ENCODE data around the gene ACTL10.

The ACTL10 gene

DNA sequence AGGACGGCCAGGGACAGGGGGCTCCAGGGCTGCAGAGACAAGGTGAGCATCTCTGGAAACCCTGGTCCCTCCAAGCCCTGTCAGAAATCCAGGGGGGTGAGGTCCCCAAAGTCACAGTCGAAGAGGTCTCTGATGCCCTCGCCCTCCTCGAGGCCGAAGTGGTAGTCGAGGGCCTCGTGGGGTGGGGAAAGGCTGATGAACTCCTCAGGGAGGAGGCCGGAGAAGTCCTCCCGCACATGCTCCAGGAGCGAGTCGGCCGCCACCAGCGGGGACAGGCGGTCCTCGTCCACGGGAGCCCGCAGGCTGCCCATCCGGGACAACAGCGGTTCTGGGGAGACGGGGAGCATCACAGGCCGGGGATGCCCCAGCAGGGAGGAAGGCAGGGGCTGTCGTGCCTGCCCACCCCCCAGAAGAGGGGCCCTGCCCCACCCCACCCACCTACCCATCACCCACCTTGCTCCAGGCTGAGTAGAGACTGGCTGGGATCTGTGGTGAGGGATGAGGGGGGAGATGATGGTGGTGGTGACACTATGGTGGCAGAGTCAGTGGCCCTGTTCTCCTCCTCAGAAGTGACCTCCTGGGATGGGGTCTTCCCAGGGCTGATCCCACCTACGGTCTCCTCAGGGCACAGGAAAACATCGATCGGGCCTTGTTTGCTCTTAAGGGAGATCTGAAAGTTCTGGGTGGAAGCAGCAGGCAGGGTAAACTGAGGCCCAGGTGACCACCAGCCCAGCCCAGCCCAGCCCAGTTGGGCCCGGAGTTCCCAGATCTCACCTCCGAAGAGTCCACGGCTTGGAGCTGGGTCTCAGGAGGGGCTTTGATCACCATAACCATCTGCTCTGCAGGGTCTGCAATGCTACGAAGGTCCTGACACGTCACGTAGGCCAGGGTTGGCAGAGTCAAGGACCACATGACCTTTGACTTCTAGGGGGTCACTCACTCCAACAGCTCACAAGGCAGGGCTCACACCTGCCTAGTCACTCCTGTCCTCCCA, 10.2 kb downstream of the ACTL10 start:
- no peak for DNase-seq
- Histone ChIP-seq H3K27me3 (replicated peaks) (no peaks in the 10 kb centered on the region), H3K4me3 (ENCODE audit: low read depth, low read length) (no peak overlapping the region), H3K27ac (no peak overlapping the region), H3K36me3 (replicated peaks) (no peaks in the 10 kb centered on the region)
- in situ Hi-C loops (cut with HindIII; ENCODE audit: low pct_ligation_motif_present, low sequenced_read_pairs): no loop called here
- TF ChIP-seq, protein P1, sequence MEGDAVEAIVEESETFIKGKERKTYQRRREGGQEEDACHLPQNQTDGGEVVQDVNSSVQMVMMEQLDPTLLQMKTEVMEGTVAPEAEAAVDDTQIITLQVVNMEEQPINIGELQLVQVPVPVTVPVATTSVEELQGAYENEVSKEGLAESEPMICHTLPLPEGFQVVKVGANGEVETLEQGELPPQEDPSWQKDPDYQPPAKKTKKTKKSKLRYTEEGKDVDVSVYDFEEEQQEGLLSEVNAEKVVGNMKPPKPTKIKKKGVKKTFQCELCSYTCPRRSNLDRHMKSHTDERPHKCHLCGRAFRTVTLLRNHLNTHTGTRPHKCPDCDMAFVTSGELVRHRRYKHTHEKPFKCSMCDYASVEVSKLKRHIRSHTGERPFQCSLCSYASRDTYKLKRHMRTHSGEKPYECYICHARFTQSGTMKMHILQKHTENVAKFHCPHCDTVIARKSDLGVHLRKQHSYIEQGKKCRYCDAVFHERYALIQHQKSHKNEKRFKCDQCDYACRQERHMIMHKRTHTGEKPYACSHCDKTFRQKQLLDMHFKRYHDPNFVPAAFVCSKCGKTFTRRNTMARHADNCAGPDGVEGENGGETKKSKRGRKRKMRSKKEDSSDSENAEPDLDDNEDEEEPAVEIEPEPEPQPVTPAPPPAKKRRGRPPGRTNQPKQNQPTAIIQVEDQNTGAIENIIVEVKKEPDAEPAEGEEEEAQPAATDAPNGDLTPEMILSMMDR (IDR thresholded peaks at IDR 0.05; ENCODE audit: low read depth, low read length, missing control alignments): no peak

DNA sequence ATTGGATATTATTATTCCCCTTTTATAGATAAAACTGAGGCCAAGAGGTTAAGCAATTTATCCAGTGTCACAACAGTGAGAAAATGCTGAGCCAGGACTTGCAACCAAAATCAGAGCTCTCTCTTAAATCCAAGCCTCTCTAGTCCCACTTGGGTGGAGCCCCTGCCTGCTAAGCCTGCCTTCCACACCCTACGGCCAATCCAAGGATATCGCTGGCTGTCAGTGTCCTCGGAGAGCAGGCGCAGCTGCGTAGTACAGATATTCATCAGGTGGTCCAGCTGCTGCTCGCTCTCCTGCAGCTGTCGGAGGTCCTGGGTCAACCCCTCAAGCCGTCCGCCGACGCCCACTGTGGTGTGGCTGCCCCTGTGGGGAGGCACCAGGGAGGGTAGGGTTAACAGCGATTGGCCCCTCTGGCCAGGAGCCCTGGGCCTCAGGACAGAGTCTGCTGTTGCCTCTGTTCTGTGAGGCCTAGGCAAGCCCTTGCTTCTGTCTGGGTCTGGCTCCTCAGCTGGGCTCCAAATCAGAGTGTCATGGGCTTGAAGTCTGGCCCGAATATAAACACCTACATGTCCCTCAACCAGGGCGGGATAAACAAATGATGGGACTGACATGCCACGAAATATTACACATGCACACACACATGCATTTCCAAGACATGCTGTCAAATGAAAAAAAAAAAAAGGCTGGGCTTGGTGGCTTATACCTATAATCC, 11.4 kb downstream of the ACTL10 start:
- TF ChIP-seq, protein P1 (IDR thresholded peaks at IDR 0.05; ENCODE audit: low read depth, low read length, missing control alignments): no peak
- Histone ChIP-seq H3K27ac (no peak overlapping the region), H3K27me3 (replicated peaks) (no peaks in the 10 kb centered on the region), H3K36me3 (replicated peaks) (no peaks in the 10 kb centered on the region), H3K4me3 (ENCODE audit: low read depth, low read length) (no peak overlapping the region)
- in situ Hi-C loops (cut with HindIII; ENCODE audit: low pct_ligation_motif_present, low sequenced_read_pairs): no loop called here
- DNase-seq: no peak

DNA sequence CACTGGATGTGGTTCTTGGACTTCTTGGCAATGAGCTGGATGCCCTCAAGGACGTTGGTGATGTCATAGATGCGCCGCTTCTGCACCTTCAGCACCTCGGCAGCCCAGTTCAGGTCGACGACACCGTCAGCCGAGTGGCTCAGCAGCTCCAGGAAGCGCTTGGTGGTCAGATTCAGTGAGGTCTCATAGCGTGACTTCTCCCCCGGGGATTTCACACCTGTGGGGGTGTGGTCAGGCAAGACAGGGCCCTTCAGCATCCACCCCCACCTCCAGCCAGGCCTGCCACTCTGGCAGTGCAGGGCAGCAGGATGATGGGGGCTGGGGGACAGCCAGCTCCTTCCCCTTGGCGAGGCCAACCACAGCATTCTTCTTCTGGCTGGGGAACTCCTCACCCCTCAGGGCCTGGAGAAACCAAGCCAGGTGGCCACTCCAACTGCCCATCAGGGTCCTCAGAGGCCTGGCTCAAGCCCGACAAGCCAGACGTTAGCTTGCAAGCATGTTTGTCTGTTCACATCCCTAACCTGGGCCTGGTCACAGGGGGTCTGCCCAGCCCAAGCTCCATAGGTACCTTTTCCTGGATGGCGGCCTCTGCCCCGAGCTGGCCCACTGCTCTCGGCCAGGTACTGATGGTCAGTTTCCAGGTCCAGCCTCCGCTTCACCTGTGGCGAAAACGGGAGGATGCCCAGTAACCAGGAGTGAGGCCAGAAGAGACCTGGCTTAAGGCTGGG, 13.2 kb downstream of the ACTL10 start:
- Histone ChIP-seq H3K36me3 (replicated peaks) (no peaks in the 10 kb centered on the region), H3K27ac (no peak overlapping the region), H3K4me3 (ENCODE audit: low read depth, low read length) (no peak overlapping the region), H3K27me3 (replicated peaks) (no peaks in the 10 kb centered on the region)
- in situ Hi-C loops (cut with HindIII; ENCODE audit: low pct_ligation_motif_present, low sequenced_read_pairs): no loop called here
- TF ChIP-seq, protein P1 (IDR thresholded peaks at IDR 0.05; ENCODE audit: low read depth, low read length, missing control alignments): no peak
- DNase-seq: no peak

DNA sequence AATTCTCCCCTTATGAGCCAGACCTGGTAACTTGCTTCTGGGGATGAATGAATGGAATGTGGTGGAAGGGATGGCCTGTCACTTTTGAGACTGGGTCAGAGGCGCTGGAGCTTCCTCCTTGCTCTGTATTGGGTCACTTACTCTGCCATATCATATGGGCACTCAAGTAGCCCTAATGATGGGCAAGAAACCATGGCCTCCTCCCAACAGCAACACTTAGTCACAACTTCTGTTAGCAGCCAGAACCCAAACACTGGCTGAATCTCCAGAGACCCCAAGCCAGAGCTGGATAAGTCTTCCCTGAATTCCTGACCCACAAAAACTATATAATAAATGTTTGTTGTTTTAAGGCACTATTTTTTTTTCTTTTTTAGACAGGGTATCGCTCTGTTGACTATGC, 13.9 kb downstream of the ACTL10 start:
- TF ChIP-seq, protein P1 (IDR thresholded peaks at IDR 0.05; ENCODE audit: low read depth, low read length, missing control alignments): no peak
- in situ Hi-C loops (cut with HindIII; ENCODE audit: low pct_ligation_motif_present, low sequenced_read_pairs): no loop called here
- DNase-seq: no peak
- no peaks in the 10 kb centered on the region for H3K36me3 ChIP-seq (replicated peaks)
- no peaks in the 10 kb centered on the region for H3K27me3 ChIP-seq (replicated peaks)
- H3K27ac ChIP-seq: no peak overlapping the region
- H3K4me3 ChIP-seq (ENCODE audit: low read depth, low read length): no peak overlapping the region

DNA sequence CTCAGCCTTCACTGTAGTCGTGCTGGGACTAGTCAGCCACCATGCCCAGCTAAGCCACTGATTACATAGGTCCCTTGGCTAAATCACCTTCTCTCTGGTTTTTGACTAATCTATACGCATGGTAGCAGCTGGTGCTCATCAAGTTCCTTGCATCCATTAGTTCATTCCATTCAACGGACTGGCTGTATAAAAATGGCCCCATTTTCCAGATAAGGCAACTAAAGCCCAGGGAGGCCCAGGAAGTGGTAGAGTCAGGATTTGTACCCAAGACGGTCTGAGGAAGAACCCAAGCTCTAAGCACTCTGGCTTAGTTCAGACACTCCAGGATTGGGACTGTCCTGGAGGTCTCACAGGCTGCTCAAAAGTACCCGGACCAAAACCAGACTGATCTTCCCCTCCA, 14.5 kb downstream of the ACTL10 start:
- Histone ChIP-seq H3K36me3 (replicated peaks) (no peaks in the 10 kb centered on the region), H3K4me3 (ENCODE audit: low read depth, low read length) (no peak overlapping the region), H3K27ac (no peak overlapping the region), H3K27me3 (replicated peaks) (no peaks in the 10 kb centered on the region)
- TF ChIP-seq, protein P1 (IDR thresholded peaks at IDR 0.05; ENCODE audit: low read depth, low read length, missing control alignments): no peak
- DNase-seq: no peak
- in situ Hi-C loops (cut with HindIII; ENCODE audit: low pct_ligation_motif_present, low sequenced_read_pairs): no loop called here
